Psoas muscle (tissue), 8 donors: ENCODE results near the gene PLCB3. TPM values are rescaled to one million over a fixed set of nuclear protein-coding genes. Genes with fewer than 3 reads are reported as not detected.

Experiments
- ATAC-seq, 4 donors: fragments of 200-7000 bp; cut with Tn5 transposase; one replicate each; pipeline ENCODE4 v1.9.1; 2020; ENCODE audit warnings: moderate library complexity in 3 of 4, mild to moderate bottlenecking in 2 of 4
- DNase-seq, 2 donors: peaks; one replicate each; pipeline ENCODE4 v3.0.0-alpha.2; 2020
- H3K27ac ChIP-seq: fragments of 200-600 bp; one replicate; pipeline ENCODE4 v1.8.0; 2022
- H3K27me3 ChIP-seq, 3 donors: fragments of 200-600 bp in 1 of 3; one replicate each; pipeline versions ENCODE4 v1.6.1 to v1.8.0; 2013 to 2022; ENCODE audit warnings: low read length in 2 of 3, mild to moderate bottlenecking in 2 of 3, moderate library complexity in 1 of 3; ENCODE audit not compliant: insufficient read depth in 3 of 3
- H3K36me3 ChIP-seq, 2 donors: fragments of 200-600 bp in 1 of 2; one replicate each; pipeline versions ENCODE4 v1.6.1 to v1.8.0; 2013 to 2022; ENCODE audit warnings: low read depth in 1 of 2, mild to moderate bottlenecking in 1 of 2, moderate library complexity in 1 of 2; ENCODE audit not compliant: insufficient read depth in 1 of 2
- H3K4me1 ChIP-seq: fragments of 200-600 bp; one replicate; pipeline ENCODE4 v1.8.0; 2022
- H3K4me3 ChIP-seq: fragments of 200-600 bp; one replicate; pipeline ENCODE4 v1.8.0; 2022; ENCODE audit warnings: mild to moderate bottlenecking
- H3K9me3 ChIP-seq: fragments of 200-600 bp; one replicate; pipeline ENCODE4 v1.8.0; 2022
- WGBS, 3 donors: extraction: QIAGEN DNeasy Blood & Tissue Kit; methylation state at CpG; one replicate each; pipeline versions ENCODE4 v1.1.6 to v1.1.7; 2013; 5-methylcytosine and 5-hydroxymethylcytosine counted together
- intact Hi-C, 2 donors: fragments of 100-400 bp; cut with DNase I; formaldehyde crosslinking; loops; one replicate each; pipeline versions ENCODE4 v1.11.0 to v1.14.2; 2022
- polyA plus RNA-seq, 3 donors: library from polyadenylated mRNA; stranded (reverse); fragments of 200-250 nt; gene quantifications; one replicate each; pipeline ENCODE4 v1.2.3, GENCODE V29; 2013
- total RNA-seq, 4 donors: library from RNA; stranded (reverse); fragmentation: NEBNext Ultra II Directional in 2 of 4; extraction: Animal tissue kit (Norgen Biotek cat#: 25700) in 2 of 4; gene quantifications; one replicate each; pipeline versions ENCODE4 v1.2.1 to v1.2.4, GENCODE V29; 2021 to 2023
- TF ChIP-seq, protein P1 (sequence below): fragments of 200-600 bp; IDR thresholded peaks from one replicate; pipeline ENCODE4 v1.8.0; 2022; ENCODE audit warnings: antibody characterized with exemption
- donor health status: healthy with polysubstance abuse.
- donor health status: DM: no; HTN: no; CAD: no; lungs with moderate emphysema.
- donor health status: Bipolar disorder and iron deficiency.
- donor health status: healthy.
- donor health status: DM: yes; HTN: yes; CAD: no.
- donor health status: DM: no; HTN: no; CAD: no.
- donor health status: DM: no; HTN: no; CAD: no.
- donor health status: DM: yes; HTN: yes; CAD: no.

The PLCB3 gene
- total and polyA plus RNA-seq, 7 donors = 3.8 to 10.4 (median 5.9) TPM

DNA sequence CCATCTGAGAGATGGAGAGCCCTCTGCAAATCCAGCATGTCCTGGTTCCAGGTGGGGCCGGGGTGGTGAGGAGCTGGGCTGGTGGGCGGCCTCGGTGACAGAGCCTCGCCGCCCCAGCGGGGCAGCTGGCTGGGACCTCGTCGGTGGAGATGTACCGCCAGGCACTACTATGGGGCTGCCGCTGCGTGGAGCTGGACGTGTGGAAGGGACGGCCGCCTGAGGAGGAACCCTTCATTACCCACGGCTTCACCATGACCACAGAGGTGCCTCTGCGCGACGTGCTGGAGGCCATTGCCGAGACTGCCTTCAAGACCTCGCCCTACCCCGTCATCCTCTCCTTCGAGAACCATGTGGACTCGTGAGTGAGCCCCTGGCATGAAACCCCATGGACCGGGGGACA is 7.0 kb downstream of the PLCB3 start:
- peak in 1 of 2 donors; percentile 52 for DNase-seq
- Histone ChIP-seq H3K27ac (no peak overlapping the region), H3K9me3 (no peaks in the 10 kb centered on the region), H3K36me3 (peaks cover 0 to 80% of the 10 kb centered on the region in 2 donors), H3K4me3 (no peak overlapping the region), H3K4me1 (peaks cover 9% of the 10 kb centered on the region), H3K27me3 (no peaks in the 10 kb centered on the region)
- 87 to 90% (median 90%) methylated on average over 21 to 24 of the region's 24 CpGs for WGBS, 3 donors
- TF ChIP-seq, protein P1, sequence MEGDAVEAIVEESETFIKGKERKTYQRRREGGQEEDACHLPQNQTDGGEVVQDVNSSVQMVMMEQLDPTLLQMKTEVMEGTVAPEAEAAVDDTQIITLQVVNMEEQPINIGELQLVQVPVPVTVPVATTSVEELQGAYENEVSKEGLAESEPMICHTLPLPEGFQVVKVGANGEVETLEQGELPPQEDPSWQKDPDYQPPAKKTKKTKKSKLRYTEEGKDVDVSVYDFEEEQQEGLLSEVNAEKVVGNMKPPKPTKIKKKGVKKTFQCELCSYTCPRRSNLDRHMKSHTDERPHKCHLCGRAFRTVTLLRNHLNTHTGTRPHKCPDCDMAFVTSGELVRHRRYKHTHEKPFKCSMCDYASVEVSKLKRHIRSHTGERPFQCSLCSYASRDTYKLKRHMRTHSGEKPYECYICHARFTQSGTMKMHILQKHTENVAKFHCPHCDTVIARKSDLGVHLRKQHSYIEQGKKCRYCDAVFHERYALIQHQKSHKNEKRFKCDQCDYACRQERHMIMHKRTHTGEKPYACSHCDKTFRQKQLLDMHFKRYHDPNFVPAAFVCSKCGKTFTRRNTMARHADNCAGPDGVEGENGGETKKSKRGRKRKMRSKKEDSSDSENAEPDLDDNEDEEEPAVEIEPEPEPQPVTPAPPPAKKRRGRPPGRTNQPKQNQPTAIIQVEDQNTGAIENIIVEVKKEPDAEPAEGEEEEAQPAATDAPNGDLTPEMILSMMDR = no peak
- intact Hi-C loops = no loop called here
- ATAC-seq = no peak

DNA sequence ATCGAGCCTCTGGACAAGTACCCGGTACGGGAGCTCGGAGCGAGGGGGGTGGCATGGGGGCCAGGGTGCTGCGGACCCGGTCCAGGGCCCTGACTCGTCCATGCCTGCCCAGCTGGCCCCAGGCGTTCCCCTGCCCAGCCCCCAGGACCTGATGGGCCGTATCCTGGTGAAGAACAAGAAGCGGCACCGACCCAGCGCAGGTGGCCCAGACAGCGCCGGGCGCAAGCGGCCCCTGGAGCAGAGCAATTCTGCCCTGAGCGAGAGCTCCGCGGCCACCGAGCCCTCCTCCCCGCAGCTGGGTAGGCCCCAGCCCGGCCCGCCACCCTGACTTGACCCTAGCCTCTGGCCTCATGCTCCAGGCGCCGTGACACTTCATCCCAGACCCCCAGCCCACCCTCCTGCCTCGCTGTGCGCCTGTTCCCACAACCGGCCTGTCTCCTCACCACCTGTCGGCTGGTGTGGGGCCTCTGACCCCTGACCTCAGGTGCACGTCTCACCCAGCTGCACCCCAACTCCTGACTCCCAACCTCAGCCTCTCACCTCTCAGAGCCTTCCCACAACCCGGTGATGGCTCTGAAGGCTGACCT is 7.7 kb downstream of the PLCB3 start:
- Histone ChIP-seq H3K4me3 (no peak overlapping the region), H3K27me3 (no peaks in the 10 kb centered on the region), H3K9me3 (no peaks in the 10 kb centered on the region), H3K36me3 (peaks cover 0 to 84% of the 10 kb centered on the region in 2 donors), H3K4me1 (peaks cover 2% of the 10 kb centered on the region), H3K27ac (no peak overlapping the region)
- DNase-seq (peak in 1 of 2 donors; percentile 55), ATAC-seq (no peak)
- 91 to 94% (median 91%) methylated on average over 22 to 32 of the region's 32 CpGs for WGBS, 3 donors
- TF ChIP-seq, protein P1 = no peak
- intact Hi-C loops = no loop called here

DNA sequence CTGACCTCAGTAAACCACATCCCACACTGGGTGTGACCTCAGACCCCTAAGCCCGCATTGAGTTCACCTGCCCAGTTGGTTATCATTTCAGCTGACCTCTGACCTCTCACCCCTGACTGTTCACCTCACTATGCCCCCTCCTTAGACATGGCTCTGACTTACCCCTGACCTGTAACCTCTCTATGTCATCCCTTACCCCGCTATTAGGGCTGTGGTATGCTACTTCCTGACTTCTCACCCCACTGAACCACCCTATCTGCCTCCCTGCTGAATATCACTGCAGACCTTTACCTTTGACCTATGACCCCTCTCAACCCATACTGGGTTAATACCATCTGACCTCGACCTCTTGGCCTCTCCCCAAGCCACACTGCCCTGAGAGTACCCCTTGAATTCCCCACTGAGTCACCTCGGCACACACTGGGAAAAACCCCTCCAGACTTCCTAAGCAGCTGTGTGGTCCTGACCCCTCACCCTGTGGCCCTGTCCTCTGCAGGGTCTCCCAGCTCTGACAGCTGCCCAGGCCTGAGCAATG is 8.3 kb downstream of the PLCB3 start:
- 85 to 89% (median 87%) methylated on average over 4 of the region's 4 CpGs for WGBS, 3 donors
- Histone ChIP-seq H3K4me3 (no peak overlapping the region), H3K9me3 (no peaks in the 10 kb centered on the region), H3K27me3 (no peaks in the 10 kb centered on the region), H3K27ac (no peak overlapping the region), H3K36me3 (peaks cover 0 to 87% of the 10 kb centered on the region in 2 donors), H3K4me1 (no peaks in the 10 kb centered on the region)
- no peak for DNase-seq
- TF ChIP-seq, protein P1 = no peak
- no peak for ATAC-seq
- intact Hi-C loops = no loop called here

DNA sequence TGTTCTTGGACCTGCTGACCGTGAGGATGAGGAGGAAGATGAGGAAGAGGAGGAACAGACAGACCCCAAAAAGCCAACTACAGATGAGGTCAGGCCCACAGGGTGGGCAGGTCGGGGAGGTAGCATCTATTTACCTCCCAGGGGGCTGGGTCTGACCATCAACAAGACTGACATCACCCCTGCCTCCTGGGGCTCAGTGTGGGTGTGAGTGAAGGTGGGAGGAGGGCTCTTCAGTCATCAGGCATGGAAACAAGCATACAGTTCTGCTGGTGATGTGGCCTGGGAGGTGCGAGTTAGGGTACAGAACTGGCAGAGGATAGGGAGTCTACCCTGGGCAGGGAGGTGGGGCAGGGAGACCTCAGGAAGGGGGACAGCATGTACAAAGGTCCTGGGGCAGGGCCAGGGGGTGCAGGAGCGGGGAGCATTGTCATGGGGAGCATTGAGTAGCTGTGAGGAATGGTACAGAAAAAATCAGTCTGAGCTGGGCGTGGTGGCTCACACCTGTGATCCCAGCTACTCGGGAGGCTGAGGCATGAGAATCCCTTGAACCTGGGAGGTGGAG is 8.9 kb downstream of the PLCB3 start:
- Histone ChIP-seq H3K27ac (no peak overlapping the region), H3K4me3 (no peak overlapping the region), H3K36me3 (peaks cover 0 to 84% of the 10 kb centered on the region in 2 donors), H3K27me3 (no peaks in the 10 kb centered on the region), H3K9me3 (no peaks in the 10 kb centered on the region), H3K4me1 (no peaks in the 10 kb centered on the region)
- intact Hi-C loops = no loop called here
- 95 to 98% (median 97%) methylated on average over 6 of the region's 6 CpGs for WGBS, 3 donors
- DNase-seq = no peak
- no peak for ATAC-seq
- TF ChIP-seq, protein P1 = no peak
